Keratinocyte (primary cell): ENCODE measurements around the gene TPMT. TPM values are rescaled to one million over a fixed set of nuclear protein-coding genes. Genes with fewer than 3 reads are reported as not detected.

ENCODE experiments used
- DNase-seq: peaks from one replicate; pipeline ENCODE4 v3.0.0-alpha.2; 2011; ENCODE audit warnings: low read depth, missing footprints, low spot score
- FAIRE-seq: peaks from 2 replicates; lab custom pipeline; 2011; peaks lifted over from hg19 to GRCh38; lab: Jason Lieb, UNC
- H2AFZ ChIP-seq: 2 replicates; pipeline ENCODE4 v1.6.0; 2012; ENCODE audit warnings: low read length, control low read depth, inconsistent platforms; ENCODE audit not compliant: control insufficient read depth
- H3K27ac ChIP-seq: 2 replicates; pipeline ENCODE4 v1.5.1; 2011; ENCODE audit warnings: low read length; ENCODE audit not compliant: control insufficient read depth, insufficient read depth
- H3K27me3 ChIP-seq: 3 replicates; pipeline ENCODE4 v1.6.0; 2011; ENCODE audit warnings: low read length; ENCODE audit not compliant: control insufficient read depth, insufficient read depth; ENCODE audit errors: extremely low read depth
- H3K36me3 ChIP-seq, 2 experiments: 2 replicates in 1 of 2; 3 replicates in 1 of 2; pipeline ENCODE4 v1.5.1; 2011; ENCODE audit warnings: low read length in 2 of 2, mild to moderate bottlenecking in 1 of 2; ENCODE audit not compliant: control insufficient read depth in 2 of 2, insufficient read depth in 2 of 2; ENCODE audit errors: extremely low read depth in 1 of 2
- H3K4me1 ChIP-seq: 3 replicates; pipeline ENCODE4 v1.5.1; 2011; ENCODE audit warnings: low read length; ENCODE audit not compliant: control insufficient read depth, insufficient read depth; ENCODE audit errors: extremely low read depth
- H3K4me2 ChIP-seq: 3 replicates; pipeline ENCODE4 v1.6.0; 2011; ENCODE audit warnings: low read depth, low read length; ENCODE audit not compliant: control insufficient read depth, insufficient read depth; ENCODE audit errors: extremely low read depth
- H3K4me3 ChIP-seq, 3 experiments: fragments of 200-600 bp in 1 of 3; sonication (generic) in 1 of 3; 2 replicates in 2 of 3; 3 replicates in 1 of 3; pipeline ENCODE4 v1.5.1; 2011 to 2016; ENCODE audit warnings: low read length in 3 of 3, mild to moderate bottlenecking in 3 of 3, control low read depth in 2 of 3, inconsistent platforms in 1 of 3, low read depth in 1 of 3, mixed read lengths in 1 of 3, mixed run types in 1 of 3, moderate library complexity in 1 of 3; ENCODE audit not compliant: control insufficient read depth in 2 of 3, insufficient read depth in 2 of 3; ENCODE audit errors: extremely low read depth in 1 of 3
- H3K79me2 ChIP-seq: 2 replicates; pipeline ENCODE4 v1.6.0; 2012; ENCODE audit warnings: low read length; ENCODE audit not compliant: control insufficient read depth, insufficient read depth
- H3K9ac ChIP-seq: 3 replicates; pipeline ENCODE4 v1.6.0; 2011; ENCODE audit warnings: low read length; ENCODE audit not compliant: control insufficient read depth, insufficient read depth; ENCODE audit errors: extremely low read depth
- H3K9me1 ChIP-seq: 3 replicates; pipeline ENCODE4 v1.6.0; 2011; ENCODE audit warnings: low read length; ENCODE audit not compliant: control insufficient read depth, insufficient read depth; ENCODE audit errors: extremely low read depth
- H3K9me3 ChIP-seq: 2 replicates; pipeline ENCODE4 v1.5.1; 2012; ENCODE audit warnings: low read depth, low read length; ENCODE audit not compliant: control insufficient read depth
- H4K20me1 ChIP-seq: 3 replicates; pipeline ENCODE4 v1.6.0; 2011; ENCODE audit warnings: low read length; ENCODE audit not compliant: control insufficient read depth, insufficient read depth; ENCODE audit errors: extremely low read depth
- EZH2 ChIP-seq: IDR thresholded peaks from one replicate; pipeline ENCODE4 v1.6.1; 2012; ENCODE audit warnings: inconsistent platforms, mild to moderate bottlenecking, low read length, moderate library complexity
- dilution Hi-C: fragments of 300-500 bp; cut with MboI; formaldehyde crosslinking; loops from one replicate; pipeline ENCODE4 v1.7.0; 2020; ENCODE audit warnings: low sequenced_read_pairs; ENCODE audit not compliant: extremely low pct_ligation_motif_present
- polyA plus RNA-seq, 5 experiments: library from polyadenylated mRNA; depleted of rRNA in 3 of 5; stranded (reverse) in 3 of 5; stranded (forward) in 1 of 5; unstranded in 1 of 5; fragments of >200 nt; gene quantifications; 1 replicate in 1 of 5; 2 replicates in 3 of 5; 3 replicates in 1 of 5; pipeline versions ENCODE4 v1.2.1 to v1.2.3, GENCODE V29; 2011 to 2012; ENCODE audit warnings: missing spikeins in 2 of 5, low read depth in 1 of 5, low replicate concordance in 1 of 5
- TF ChIP-seq, protein P1 (sequence below), 3 experiments: IDR thresholded peaks in 1 of 3; conservative IDR thresholded peaks in 1 of 3; optimal IDR thresholded peaks in 1 of 3; 2 replicates in 2 of 3; 3 replicates in 1 of 3; pipeline versions ENCODE3 to v1.5.1; 2011; ENCODE audit warnings: low read length in 3 of 3, mild to moderate bottlenecking in 3 of 3, moderate library complexity in 2 of 3, control low read depth in 1 of 3, inconsistent platforms in 1 of 3; ENCODE audit not compliant: insufficient read depth in 2 of 3; ENCODE audit errors: extremely low read depth in 1 of 3

TPMT gene
- polyA plus RNA-seq, 1 donor (not counting 4 experiments of a cell fraction or from before 2014, with no cell fraction given) = 38.6 TPM

DNA sequence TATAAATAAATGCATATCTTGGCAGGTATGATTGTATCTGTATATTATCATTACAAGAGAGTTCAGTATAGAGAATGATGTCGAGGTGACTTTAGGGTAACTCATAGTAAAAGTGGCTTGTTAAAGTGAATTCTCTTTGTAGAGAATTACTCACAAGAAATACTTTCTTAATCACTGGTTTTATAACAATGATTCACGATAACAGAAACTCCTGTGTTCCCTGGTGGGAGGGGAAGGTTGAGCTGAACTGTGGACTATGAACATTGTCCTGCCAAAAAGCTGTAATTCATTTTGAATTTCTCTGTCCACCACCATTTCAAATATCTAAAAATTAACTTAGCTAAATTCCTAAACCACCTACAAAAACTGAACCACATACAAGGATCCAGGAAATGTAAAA, 7.7 kb downstream of the TPMT start:
- H3K27ac ChIP-seq = peak overlapping the region; percentile 94
- FAIRE-seq = peak; percentile 20

DNA sequence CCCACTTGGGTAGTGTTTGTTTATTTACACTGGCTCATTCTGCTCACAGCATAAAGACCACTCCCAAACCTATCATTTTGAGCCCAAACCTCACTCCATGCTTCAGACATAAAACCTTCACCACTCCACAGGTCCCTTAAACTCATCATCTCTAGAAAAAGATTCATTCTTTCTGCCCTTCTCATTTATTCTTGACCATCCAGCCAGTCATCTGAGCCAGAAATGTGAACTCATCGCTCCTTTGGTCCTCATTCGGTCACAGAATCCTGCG, 12.4 kb downstream of the TPMT start:
- H3K4me3 ChIP-seq = no peak overlapping the region
- no peak overlapping the region for H3K27ac ChIP-seq
- dilution Hi-C loops = no loop called here
- TF ChIP-seq EZH2 = no peak
- TF ChIP-seq, protein P1, sequence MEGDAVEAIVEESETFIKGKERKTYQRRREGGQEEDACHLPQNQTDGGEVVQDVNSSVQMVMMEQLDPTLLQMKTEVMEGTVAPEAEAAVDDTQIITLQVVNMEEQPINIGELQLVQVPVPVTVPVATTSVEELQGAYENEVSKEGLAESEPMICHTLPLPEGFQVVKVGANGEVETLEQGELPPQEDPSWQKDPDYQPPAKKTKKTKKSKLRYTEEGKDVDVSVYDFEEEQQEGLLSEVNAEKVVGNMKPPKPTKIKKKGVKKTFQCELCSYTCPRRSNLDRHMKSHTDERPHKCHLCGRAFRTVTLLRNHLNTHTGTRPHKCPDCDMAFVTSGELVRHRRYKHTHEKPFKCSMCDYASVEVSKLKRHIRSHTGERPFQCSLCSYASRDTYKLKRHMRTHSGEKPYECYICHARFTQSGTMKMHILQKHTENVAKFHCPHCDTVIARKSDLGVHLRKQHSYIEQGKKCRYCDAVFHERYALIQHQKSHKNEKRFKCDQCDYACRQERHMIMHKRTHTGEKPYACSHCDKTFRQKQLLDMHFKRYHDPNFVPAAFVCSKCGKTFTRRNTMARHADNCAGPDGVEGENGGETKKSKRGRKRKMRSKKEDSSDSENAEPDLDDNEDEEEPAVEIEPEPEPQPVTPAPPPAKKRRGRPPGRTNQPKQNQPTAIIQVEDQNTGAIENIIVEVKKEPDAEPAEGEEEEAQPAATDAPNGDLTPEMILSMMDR (optimal IDR thresholded peaks at IDR 0.05 in 1 of 3, IDR thresholded peaks at IDR 0.05 in 1 of 3, conservative IDR thresholded peaks at IDR 0.05 in 1 of 3; ENCODE audit: extremely low read depth in 1 of 3, insufficient read depth in 2 of 3, low read length in 3 of 3) = no peak
- no peaks in the 10 kb centered on the region for H3K27me3 ChIP-seq
- no peaks in the 10 kb centered on the region for H3K79me2 ChIP-seq
- H3K9me3 ChIP-seq = no peaks in the 10 kb centered on the region
- H3K9ac ChIP-seq = no peak overlapping the region
- no peak for DNase-seq
- H4K20me1 ChIP-seq = no peaks in the 10 kb centered on the region
- no peaks in the 10 kb centered on the region for H3K9me1 ChIP-seq
- no peak overlapping the region for H3K4me2 ChIP-seq
- H3K36me3 ChIP-seq = peaks cover 21% of the 10 kb centered on the region in 2 experiments
- H3K4me1 ChIP-seq = peaks cover 9% of the 10 kb centered on the region
- FAIRE-seq = no peak
- H2AFZ ChIP-seq = no peak overlapping the region

More for the DNA sequence above, 7.7 kb downstream of the TPMT start:
- Histone ChIP-seq H3K79me2 (no peaks in the 10 kb centered on the region), H3K4me1 (peaks cover 20% of the 10 kb centered on the region), H3K9me3 (no peaks in the 10 kb centered on the region), H3K9ac (peak overlapping the region; percentile 57), H3K36me3 (peaks cover 6 to 10% of the 10 kb centered on the region in 2 experiments), H2AFZ (no peak overlapping the region), H3K9me1 (no peaks in the 10 kb centered on the region), H3K27me3 (no peaks in the 10 kb centered on the region), H3K4me2 (peak overlapping the region; percentile 8), H4K20me1 (no peaks in the 10 kb centered on the region), H3K4me3 (no peak overlapping the region)
- DNase-seq = no peak
- dilution Hi-C loops = no loop called here
- TF ChIP-seq, protein P1 (optimal IDR thresholded peaks at IDR 0.05 in 1 of 3, IDR thresholded peaks at IDR 0.05 in 1 of 3, conservative IDR thresholded peaks at IDR 0.05 in 1 of 3; ENCODE audit: extremely low read depth in 1 of 3, insufficient read depth in 2 of 3, low read length in 3 of 3) = no peak
- TF ChIP-seq EZH2 = no peak
